Hepatocyte (in vitro differentiated cells): ENCODE measurements around the gene PRTFDC1. TPM values are rescaled to one million over a fixed set of nuclear protein-coding genes. Genes with fewer than 3 reads are reported as not detected.

Experiments
- DNase-seq: peaks from one replicate; pipeline ENCODE4 v3.0.0-alpha.2; 2016; ENCODE audit warnings: low spot score
- H2AFZ ChIP-seq: fragments of 200-600 bp; sonication (generic); 2 replicates; pipeline ENCODE4 v1.6.0; 2016; ENCODE audit warnings: antibody characterized with exemption, mild to moderate bottlenecking
- H3K27ac ChIP-seq: fragments of 200-600 bp; sonication (generic); 2 replicates; pipeline ENCODE4 v1.5.1; 2016; ENCODE audit warnings: mild to moderate bottlenecking
- H3K27me3 ChIP-seq: fragments of 200-600 bp; sonication (generic); 2 replicates; pipeline ENCODE4 v1.6.1; 2016
- H3K36me3 ChIP-seq: fragments of 200-600 bp; sonication (generic); replicated peaks from 2 replicates; pipeline ENCODE4 v1.5.1; 2016; ENCODE audit warnings: low read depth; ENCODE audit not compliant: insufficient read depth
- H3K4me1 ChIP-seq: fragments of 200-600 bp; sonication (generic); 2 replicates; pipeline ENCODE4 v1.5.1; 2016; ENCODE audit warnings: mild to moderate bottlenecking, moderate library complexity; ENCODE audit not compliant: insufficient read depth
- H3K4me2 ChIP-seq: fragments of 200-600 bp; sonication (generic); 2 replicates; pipeline ENCODE4 v1.6.0; 2016
- H3K4me3 ChIP-seq: fragments of 200-600 bp; sonication (generic); 2 replicates; pipeline ENCODE4 v1.5.1; 2016; ENCODE audit warnings: mild to moderate bottlenecking
- H3K79me2 ChIP-seq: fragments of 200-600 bp; sonication (generic); 2 replicates; pipeline ENCODE4 v1.6.0; 2017; ENCODE audit warnings: mild to moderate bottlenecking
- H3K9me2 ChIP-seq: fragments of 200-600 bp; sonication (generic); replicated peaks from 2 replicates; pipeline ENCODE4 v1.6.0; 2017; ENCODE audit warnings: mild to moderate bottlenecking; ENCODE audit not compliant: insufficient read depth
- H3K9me3 ChIP-seq: fragments of 200-600 bp; sonication (generic); 2 replicates; pipeline ENCODE4 v1.5.1; 2016; ENCODE audit warnings: low read depth, mild to moderate bottlenecking
- H4K20me1 ChIP-seq: fragments of 200-600 bp; sonication (generic); 2 replicates; pipeline ENCODE4 v1.6.0; 2016; ENCODE audit warnings: mild to moderate bottlenecking; ENCODE audit not compliant: insufficient read depth, poor library complexity, severe bottlenecking
- CTCF ChIP-seq: fragments of 200-600 bp; sonication (generic); IDR thresholded peaks from 2 replicates; pipeline ENCODE4 v1.5.1; 2016; ENCODE audit warnings: antibody characterized with exemption, mild to moderate bottlenecking; ENCODE audit not compliant: poor library complexity
- EZH2 ChIP-seq: fragments of 200-600 bp; sonication (generic); IDR thresholded peaks from 2 replicates; pipeline ENCODE4 v1.6.1; 2016; ENCODE audit warnings: antibody characterized with exemption, mild to moderate bottlenecking, borderline replicate concordance
- EZH2phosphoT487 ChIP-seq: fragments of 200-600 bp; sonication (generic); IDR thresholded peaks from one replicate; pipeline ENCODE4 v1.6.1; 2018; ENCODE audit warnings: antibody characterized with exemption, mild to moderate bottlenecking, low read depth, moderate library complexity; ENCODE audit not compliant: unreplicated experiment, severe bottlenecking
- WGBS: methylation state at CpG from one replicate; pipeline ENCODE4 v1.1.6; 2016; ENCODE audit warnings: low lambda C conversion rate; ENCODE audit errors: missing lambda C conversion rate; 5-methylcytosine and 5-hydroxymethylcytosine counted together
- polyA plus RNA-seq: library from polyadenylated mRNA; unstranded; fragments of >200 nt; fragmentation: Nextera tagmentation; extraction: Ambion mirVana; gene quantifications from 2 replicates; pipeline ENCODE4 v1.2.1, GENCODE V29; 2016
- total RNA-seq: library from RNA; depleted of rRNA; stranded (reverse); fragments of >200 nt; gene quantifications from 2 replicates; pipeline ENCODE4 v1.2.3, GENCODE V29; 2014

Gene PRTFDC1
- total and polyA plus RNA-seq, 2 experiments from 2014 or later = 6.4 to 14.7 TPM

- no peaks in the 10 kb centered on the region for H3K4me1 ChIP-seq
- no peak for DNase-seq
- no peaks in the 10 kb centered on the region for H3K79me2 ChIP-seq
- no peaks in the 10 kb centered on the region for H3K9me2 ChIP-seq
- H3K4me3 ChIP-seq = no peak overlapping the region
- no peak overlapping the region for H2AFZ ChIP-seq
- H3K4me2 ChIP-seq = no peak overlapping the region
- no peak overlapping the region for H3K27ac ChIP-seq
- H4K20me1 ChIP-seq = no peaks in the 10 kb centered on the region
- no peaks in the 10 kb centered on the region for H3K9me3 ChIP-seq
- TF ChIP-seq EZH2 = no peak
- no peak for TF ChIP-seq CTCF
- TF ChIP-seq EZH2phosphoT487 = no peak
- no peaks in the 10 kb centered on the region for H3K27me3 ChIP-seq
- H3K36me3 ChIP-seq = no peaks in the 10 kb centered on the region
These were observed 98.7 kb downstream of the PRTFDC1 start for GRCh38 chr10:24853661-24854060.

- no peak overlapping the region for H3K27ac ChIP-seq
- H3K36me3 ChIP-seq = no peaks in the 10 kb centered on the region
- TF ChIP-seq CTCF (no peak), EZH2 (no peak), EZH2phosphoT487 (no peak)
- whole genome bisulfite sequencing = 83% methylated on average over 11 of the region's 11 CpGs
- no peak overlapping the region for H3K4me2 ChIP-seq
- DNase-seq = no peak
- H4K20me1 ChIP-seq = no peaks in the 10 kb centered on the region
- H3K27me3 ChIP-seq = no peaks in the 10 kb centered on the region
- no peak overlapping the region for H2AFZ ChIP-seq
- no peaks in the 10 kb centered on the region for H3K4me1 ChIP-seq
- H3K4me3 ChIP-seq = no peak overlapping the region
- no peaks in the 10 kb centered on the region for H3K9me2 ChIP-seq
- H3K9me3 ChIP-seq = no peaks in the 10 kb centered on the region
- no peaks in the 10 kb centered on the region for H3K79me2 ChIP-seq
These were observed 100.8 kb downstream of the PRTFDC1 start for GRCh38 chr10:24851629-24852028.

- H2AFZ ChIP-seq = no peak overlapping the region
- no peak for TF ChIP-seq EZH2phosphoT487
- TF ChIP-seq CTCF = no peak
- no peak for TF ChIP-seq EZH2
- H3K4me3 ChIP-seq = no peak overlapping the region
- no peaks in the 10 kb centered on the region for H3K27me3 ChIP-seq
- no peaks in the 10 kb centered on the region for H3K36me3 ChIP-seq
- H3K9me3 ChIP-seq = no peaks in the 10 kb centered on the region
- no peaks in the 10 kb centered on the region for H3K9me2 ChIP-seq
- WGBS = 94% methylated on average over 1 of the region's 1 CpG
- no peaks in the 10 kb centered on the region for H3K79me2 ChIP-seq
- no peak for DNase-seq
- H4K20me1 ChIP-seq = no peaks in the 10 kb centered on the region
- H3K27ac ChIP-seq = no peak overlapping the region
- no peaks in the 10 kb centered on the region for H3K4me1 ChIP-seq
- no peak overlapping the region for H3K4me2 ChIP-seq
These were observed 101.6 kb downstream of the PRTFDC1 start for GRCh38 chr10:24850727-24851296.
